Fibroblast of mammary gland (primary cell): ENCODE results near the gene DNAH3.

ENCODE experiments used
- DNase-seq: peaks from one replicate; pipeline ENCODE4 v3.0.0-alpha.2; 2010; ENCODE audit warnings: low read depth
- H3K4me3 ChIP-seq: 2 replicates; pipeline ENCODE4 v1.5.1; 2011; ENCODE audit warnings: low read depth, mild to moderate bottlenecking, low read length, moderate library complexity; ENCODE audit not compliant: control insufficient read depth
- CTCF ChIP-seq: conservative IDR thresholded peaks from 2 replicates; pipeline ENCODE4 v1.5.1; 2011; ENCODE audit warnings: low read depth, low read length, inconsistent platforms; ENCODE audit not compliant: control insufficient read depth, insufficient read depth

Gene DNAH3

GRCh38 chr16:21167360-21167759 lies 16.7 kb upstream of the DNAH3 start:
- H3K4me3 ChIP-seq, result no peak overlapping the region
- DNase-seq, result peak; percentile 92
- TF ChIP-seq CTCF, result no peak

- peak; percentile 22 for DNase-seq
- no peak for TF ChIP-seq CTCF
- no peak overlapping the region for H3K4me3 ChIP-seq
Observed at GRCh38 chr16:21166561-21166961, 15.9 kb upstream of the DNAH3 start.

- no peak for DNase-seq
- TF ChIP-seq CTCF, result no peak
- H3K4me3 ChIP-seq, result no peak overlapping the region
Observed at GRCh38 chr16:21164521-21165168, 14.0 kb upstream of the DNAH3 start.

- H3K4me3 ChIP-seq, result no peak overlapping the region
- DNase-seq, result no peak
- no peak for TF ChIP-seq CTCF
Observed at GRCh38 chr16:21163576-21163975, 12.9 kb upstream of the DNAH3 start.

- DNase-seq, result peak; percentile 49
- H3K4me3 ChIP-seq, result no peak overlapping the region
- no peak for TF ChIP-seq CTCF
Observed at GRCh38 chr16:21162661-21163151, 12.1 kb upstream of the DNAH3 start.

- TF ChIP-seq CTCF, result no peak
- DNase-seq, result no peak
- no peak overlapping the region for H3K4me3 ChIP-seq
Observed at GRCh38 chr16:21161211-21161610, 10.6 kb upstream of the DNAH3 start.

GRCh38 chr16:21160276-21160675 lies 9.6 kb upstream of the DNAH3 start:
- H3K4me3 ChIP-seq, result no peak overlapping the region
- no peak for TF ChIP-seq CTCF
- no peak for DNase-seq
